ENCODE measurements around the gene PGM5. TPM values are rescaled to one million over a fixed set of nuclear protein-coding genes. Genes with fewer than 3 reads are reported as not detected.

Gene PGM5
- total RNA-seq, 1 experiment from 2014 or later = 0.13 TPM

- Mint-ChIP-seq H3K27ac (no peak overlapping the region), H3K27me3 (ENCODE audit: low read depth) (peaks cover 42% of the 10 kb centered on the region), H3K9me3 (no peaks in the 10 kb centered on the region), H3K36me3 (no peaks in the 10 kb centered on the region), H3K4me1 (no peaks in the 10 kb centered on the region), H3K4me3 (no peak overlapping the region)
- CTCF ChIA-PET = interaction anchor here (1.0 to 2.0 kb wide), 4 partner anchors 11 to 124 kb away, joined by 3 to 6 read pairs (median 6); no protein-coding TSS in a partner anchor
- POLR2A ChIA-PET = no interaction called here
- ATAC-seq (no peak), DNase-seq (ENCODE audit: low spot score) (no peak)
- TF ChIP-seq NR1H2 (CRISPR knock-in tag; IDR thresholded peaks at IDR 0.05) = no peak
- TF ChIP-seq TEAD1 (CRISPR knock-in tag; IDR thresholded peaks at IDR 0.05) = no peak
- TF ChIP-seq ZNF512 (CRISPR knock-in tag; IDR thresholded peaks at IDR 0.05; ENCODE audit: borderline replicate concordance) = no peak
These were observed 185.2 kb downstream of the PGM5 start for GRCh38 chr9:68541568-68541967.

GRCh38 chr9:68545033-68545705, 188.8 kb downstream of the PGM5 start:
- no peak for ATAC-seq
- Mint-ChIP-seq H3K27ac (no peak overlapping the region), H3K9me3 (no peaks in the 10 kb centered on the region), H3K36me3 (no peaks in the 10 kb centered on the region), H3K4me3 (no peak overlapping the region), H3K4me1 (no peaks in the 10 kb centered on the region), H3K27me3 (ENCODE audit: low read depth) (peaks cover 31% of the 10 kb centered on the region)
- no peak for DNase-seq (ENCODE audit: low spot score)
- CTCF ChIA-PET = no interaction called here
- POLR2A ChIA-PET = no interaction called here
- no peak for TF ChIP-seq CBFB (CRISPR knock-in tag; IDR thresholded peaks at IDR 0.05; ENCODE audit: low read depth)
- no peak for TF ChIP-seq IRF1 (CRISPR knock-in tag; IDR thresholded peaks at IDR 0.05)
- no peak for TF ChIP-seq GRHL2 (CRISPR knock-in tag; IDR thresholded peaks at IDR 0.05; ENCODE audit: insufficient replicate concordance, severe bottlenecking)
- TF ChIP-seq PREB (CRISPR knock-in tag; IDR thresholded peaks at IDR 0.05; ENCODE audit: borderline replicate concordance) = no peak
- no peak for TF ChIP-seq IRF2 (CRISPR knock-in tag; IDR thresholded peaks at IDR 0.05; ENCODE audit: borderline replicate concordance, low read depth)
- no peak for TF ChIP-seq ELF4 (CRISPR knock-in tag; IDR thresholded peaks at IDR 0.05; ENCODE audit: low read depth)
- no peak for TF ChIP-seq JAZF1 (CRISPR knock-in tag; IDR thresholded peaks at IDR 0.05)
- TF ChIP-seq ZNF512 (CRISPR knock-in tag; IDR thresholded peaks at IDR 0.05; ENCODE audit: borderline replicate concordance) = no peak
- no peak for TF ChIP-seq JUN (CRISPR knock-in tag; IDR thresholded peaks at IDR 0.05)

- no peak for ATAC-seq
- H3K4me3 Mint-ChIP-seq = no peak overlapping the region
- peaks cover 21% of the 10 kb centered on the region for H3K27me3 Mint-ChIP-seq (ENCODE audit: low read depth)
- TF ChIP-seq AR (CRISPR knock-in tag; IDR thresholded peaks at IDR 0.05) = no peak
- no peak for TF ChIP-seq ATF1 (CRISPR knock-in tag; IDR thresholded peaks at IDR 0.05)
- TF ChIP-seq ZNF512 (CRISPR knock-in tag; IDR thresholded peaks at IDR 0.05; ENCODE audit: borderline replicate concordance) = no peak
- TF ChIP-seq AFF4 (CRISPR knock-in tag; IDR thresholded peaks at IDR 0.05; ENCODE audit: borderline replicate concordance) = no peak
These were observed 190.4 kb downstream of the PGM5 start for GRCh38 chr9:68546596-68547390.

More at GRCh38 chr9:68546596-68547390, 190.4 kb downstream of the PGM5 start:
- no peaks in the 10 kb centered on the region for H3K4me1 Mint-ChIP-seq
- no peaks in the 10 kb centered on the region for H3K9me3 Mint-ChIP-seq
- POLR2A ChIA-PET = no interaction called here
- H3K36me3 Mint-ChIP-seq = no peaks in the 10 kb centered on the region
- CTCF ChIA-PET = no interaction called here
- DNase-seq (ENCODE audit: low spot score) = no peak
- H3K27ac Mint-ChIP-seq = no peak overlapping the region
